ENCODE data around the gene ILF2.
A peak's percentile ranks its signal among the peaks of the same experiment; 100 is the strongest.
"Not testable (repeated sequence)": the region's sequence is repeated elsewhere in the genome, so short reads cannot be mapped to it uniquely, and the experiment has no call there.

Gene ILF2

GRCh38 chr1:153678519-153679336 is 7.9 kb upstream of the ILF2 start, which contains the start of gene NPR1:
TSS of gene NPR1 (plus strand) at chr1:153678688. CDS start at chr1:153679109, 421 bp downstream.
- DNase-seq: no peak

GRCh38 chr1:153677718-153678518 is 7.1 kb upstream of the ILF2 start:
- peak; percentile 74 for DNase-seq

- DNase-seq: no peak
These were observed 2.7 kb upstream of the ILF2 start for GRCh38 chr1:153673511-153673910.

GRCh38 chr1:153671628-153672353 is 998 bp upstream of the ILF2 start:
- peak; percentile 82 for DNase-seq

- DNase-seq: no peak
These were observed 435 bp downstream of the ILF2 start for GRCh38 chr1:153670257-153670858.

- no peak for DNase-seq
These were observed 1.2 kb downstream of the ILF2 start for GRCh38 chr1:153669606-153670005.

GRCh38 chr1:153668672-153669071 is 2.1 kb downstream of the ILF2 start:
- not testable (repeated sequence) for DNase-seq

GRCh38 chr1:153667439-153667838 is 3.4 kb downstream of the ILF2 start:
- DNase-seq: no peak

- DNase-seq: no peak
These were observed 7.6 kb downstream of the ILF2 start for GRCh38 chr1:153663211-153663610.

- no peak for DNase-seq
These were observed 8.5 kb downstream of the ILF2 start for GRCh38 chr1:153662269-153662668.

- no peak for DNase-seq
These were observed 9.6 kb downstream of the ILF2 start for GRCh38 chr1:153661111-153661708.

GRCh38 chr1:153659656-153660055 is 11.1 kb downstream of the ILF2 start:
- no peak for DNase-seq

- no peak for DNase-seq
These were observed 11.6 kb downstream of the ILF2 start for GRCh38 chr1:153659175-153659534.

GRCh38 chr1:153658400-153659174 is 12.2 kb downstream of the ILF2 start, which contains the start of gene SNAPIN:
TSS of gene SNAPIN (plus strand) at chr1:153658703. CDS start at chr1:153658744, 41 bp downstream.
- DNase-seq: peak; percentile 94

GRCh38 chr1:153655333-153655732 is 15.5 kb downstream of the ILF2 start:
- DNase-seq: no peak

- DNase-seq: no peak
These were observed 17.8 kb downstream of the ILF2 start for GRCh38 chr1:153652805-153653500.

GRCh38 chr1:153651771-153652170 is 19.0 kb downstream of the ILF2 start:
- DNase-seq: no peak

- DNase-seq: no peak
These were observed 20.9 kb downstream of the ILF2 start for GRCh38 chr1:153649863-153650235.

GRCh38 chr1:153649137-153649862 is 21.5 kb downstream of the ILF2 start:
- DNase-seq: no peak

- DNase-seq: no peak
These were observed 22.7 kb downstream of the ILF2 start for GRCh38 chr1:153648000-153648643.

Data from activated CD8-positive, alpha-beta memory T cell treated with anti-CD3 and anti-CD28 coated beads, Interleukin-2, amount 50 U/mL, for 48 hours (primary cell).